ENCODE measurements around the gene BCL6B.
"Not testable (repeated sequence)": the region's sequence is repeated elsewhere in the genome, so short reads cannot be mapped to it uniquely, and the experiment has no call there.

Gene BCL6B

DNA sequence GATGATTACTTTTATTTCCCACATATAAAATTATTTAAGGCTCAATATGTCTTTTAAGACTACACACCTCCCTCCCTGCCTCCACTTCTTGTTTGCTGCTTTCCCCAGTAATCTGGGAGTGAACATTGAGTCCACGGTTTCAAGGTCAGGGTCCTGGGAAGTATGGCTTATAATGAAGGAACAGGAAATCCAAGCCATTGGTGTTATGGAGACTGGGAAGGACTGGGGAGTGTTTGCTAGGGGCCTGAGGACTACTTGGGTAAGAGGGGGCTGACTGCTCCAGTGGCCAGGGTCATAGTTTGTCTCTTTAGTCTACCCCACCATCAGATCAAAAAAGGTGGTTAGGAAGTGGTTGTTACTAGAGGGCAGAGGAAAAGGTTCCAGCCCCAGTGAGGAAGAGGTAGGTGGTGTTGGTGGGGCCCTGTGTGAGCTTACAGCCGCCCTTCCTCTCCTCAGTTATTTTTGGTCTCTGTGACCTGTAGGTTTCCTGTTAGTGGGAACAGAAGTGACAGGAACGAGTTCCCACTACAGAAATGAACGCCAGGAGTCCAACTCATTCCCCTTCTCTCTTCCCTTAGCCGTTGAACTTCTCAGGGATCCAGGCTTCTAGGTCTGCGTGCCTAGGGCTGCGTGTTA is 12.2 kb downstream of the BCL6B start:
- peak; percentile 74 for DNase-seq

DNA sequence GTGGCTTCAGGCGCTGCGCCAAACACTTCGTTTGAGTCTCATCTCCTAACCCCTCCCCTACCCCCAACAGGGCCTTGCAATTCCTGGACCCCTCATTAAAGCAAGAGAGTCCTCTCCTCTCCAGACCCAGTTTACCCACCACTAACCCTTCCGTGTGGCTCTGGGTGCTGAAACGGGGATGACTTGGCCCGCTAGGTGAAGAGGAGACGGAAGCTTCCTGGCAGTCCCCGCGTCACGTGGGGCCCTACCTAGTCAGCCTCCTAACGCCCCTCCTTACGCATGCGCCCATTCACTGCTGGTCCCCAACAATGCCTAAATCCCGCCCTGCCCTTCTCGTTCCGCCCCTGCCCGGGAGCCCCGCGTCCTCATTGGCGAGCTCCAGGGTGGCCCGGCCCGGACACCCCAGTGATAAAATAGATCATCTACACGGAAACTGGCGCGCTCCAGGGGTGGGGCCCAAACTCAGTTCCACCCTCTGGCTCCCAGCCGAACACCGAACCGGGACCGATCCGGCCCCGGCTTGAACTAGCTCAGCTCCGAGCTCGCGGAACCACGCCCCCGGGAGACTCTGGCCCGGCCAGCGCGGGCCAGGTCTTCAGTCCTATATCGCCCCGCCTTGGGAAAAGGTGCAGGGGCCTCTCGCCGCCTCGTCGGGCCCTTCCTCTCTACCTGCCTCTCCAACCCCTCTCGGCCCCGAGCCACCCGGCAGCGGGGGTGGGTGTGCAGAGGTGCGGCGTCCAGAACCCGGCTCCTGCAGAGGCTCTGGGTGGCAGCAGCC is 12.9 kb downstream of the BCL6B start, which contains the start of gene SLC16A13:
Gene SLC16A13 (plus strand): TSS at position 425 of the 778 bp plus-strand sequence. CDS start 368 bp downstream, outside the sequence.
- peak; percentile 99 for DNase-seq

DNA sequence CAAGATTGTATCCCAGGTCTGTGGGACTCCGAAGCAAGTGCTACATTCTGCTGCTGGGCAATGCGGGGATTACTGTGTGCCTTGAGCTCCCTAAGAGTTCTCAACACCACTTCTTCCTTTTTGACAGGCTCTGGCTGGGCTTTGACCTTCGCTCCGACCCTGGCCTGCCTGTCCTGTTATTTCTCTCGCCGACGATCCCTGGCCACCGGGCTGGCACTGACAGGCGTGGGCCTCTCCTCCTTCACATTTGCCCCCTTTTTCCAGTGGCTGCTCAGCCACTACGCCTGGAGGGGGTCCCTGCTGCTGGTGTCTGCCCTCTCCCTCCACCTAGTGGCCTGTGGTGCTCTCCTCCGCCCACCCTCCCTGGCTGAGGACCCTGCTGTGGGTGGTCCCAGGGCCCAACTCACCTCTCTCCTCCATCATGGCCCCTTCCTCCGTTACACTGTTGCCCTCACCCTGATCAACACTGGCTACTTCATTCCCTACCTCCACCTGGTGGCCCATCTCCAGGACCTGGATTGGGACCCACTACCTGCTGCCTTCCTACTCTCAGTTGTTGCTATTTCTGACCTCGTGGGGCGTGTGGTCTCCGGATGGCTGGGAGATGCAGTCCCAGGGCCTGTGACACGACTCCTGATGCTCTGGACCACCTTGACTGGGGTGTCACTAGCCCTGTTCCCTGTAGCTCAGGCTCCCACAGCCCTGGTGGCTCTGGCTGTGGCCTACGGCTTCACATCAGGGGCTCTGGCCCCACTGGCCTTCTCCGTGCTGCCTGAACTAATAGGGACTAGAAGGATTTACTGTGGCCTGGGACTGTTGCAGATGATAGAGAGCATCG is 15.4 kb downstream of the BCL6B start:
- no peak for DNase-seq

DNA sequence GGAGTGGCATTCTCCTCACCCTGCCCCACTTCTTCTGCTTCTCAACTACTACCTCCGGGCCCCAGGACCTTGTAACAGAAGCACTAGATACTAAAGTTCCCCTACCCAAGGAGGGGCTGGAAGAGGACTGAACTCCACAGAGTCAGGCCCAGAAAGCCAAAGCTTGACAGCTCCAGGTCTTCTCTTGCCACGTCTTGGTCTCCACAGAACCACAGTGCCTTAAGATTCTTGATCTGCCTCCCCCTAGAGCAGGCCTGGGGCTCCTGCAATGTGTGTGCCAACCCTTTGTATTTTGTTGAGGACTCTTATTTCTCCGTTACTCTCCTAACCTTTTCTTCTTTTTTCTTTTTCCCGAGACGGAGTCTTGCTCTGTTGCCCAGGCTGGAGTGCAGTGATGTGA is 17.0 kb downstream of the BCL6B start:
- no peak for DNase-seq

DNA sequence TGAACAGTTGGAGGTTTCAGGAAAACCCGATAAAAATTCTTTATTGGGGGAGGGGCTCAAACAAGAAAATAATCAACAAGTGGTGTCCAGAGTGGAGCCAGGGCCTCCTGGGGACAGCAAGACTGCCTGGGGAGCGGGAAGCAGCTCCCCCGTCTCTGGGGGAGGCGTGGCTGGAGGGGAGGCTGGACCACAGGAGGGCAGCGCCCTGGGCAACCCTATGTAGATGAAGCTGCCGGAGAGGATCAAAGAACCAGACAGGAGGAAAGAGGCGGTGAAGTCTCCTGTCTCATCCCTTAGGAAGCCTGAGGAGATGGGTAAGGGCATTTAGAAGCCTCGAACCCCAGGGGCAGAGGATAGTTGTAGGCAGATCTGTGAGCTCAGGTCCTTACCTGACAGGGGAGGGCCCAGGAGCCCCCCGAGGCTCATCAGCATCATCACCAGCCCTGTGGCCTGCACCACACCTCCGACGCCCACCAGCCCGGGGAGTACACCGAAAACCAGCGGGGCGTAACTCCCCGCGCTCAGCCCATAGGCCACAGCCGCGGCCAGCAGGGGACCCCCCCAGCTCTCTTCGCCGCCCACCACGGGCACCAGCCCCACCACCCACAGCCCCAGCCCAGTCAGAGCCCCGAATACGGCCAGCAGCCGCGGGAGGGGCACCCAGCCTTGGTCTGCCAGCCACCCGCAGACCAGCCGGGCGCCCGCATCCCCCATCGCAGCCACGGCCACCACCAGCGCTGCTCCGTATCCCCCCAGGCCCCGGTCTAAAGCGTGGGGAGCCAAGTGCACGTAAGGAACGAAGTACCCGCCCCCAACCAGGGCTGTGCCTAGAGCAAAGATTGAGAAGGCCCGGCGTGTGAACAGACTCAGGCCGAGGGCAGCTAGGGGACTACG is 19.0 kb downstream of the BCL6B start:
- DNase-seq = no peak

DNA sequence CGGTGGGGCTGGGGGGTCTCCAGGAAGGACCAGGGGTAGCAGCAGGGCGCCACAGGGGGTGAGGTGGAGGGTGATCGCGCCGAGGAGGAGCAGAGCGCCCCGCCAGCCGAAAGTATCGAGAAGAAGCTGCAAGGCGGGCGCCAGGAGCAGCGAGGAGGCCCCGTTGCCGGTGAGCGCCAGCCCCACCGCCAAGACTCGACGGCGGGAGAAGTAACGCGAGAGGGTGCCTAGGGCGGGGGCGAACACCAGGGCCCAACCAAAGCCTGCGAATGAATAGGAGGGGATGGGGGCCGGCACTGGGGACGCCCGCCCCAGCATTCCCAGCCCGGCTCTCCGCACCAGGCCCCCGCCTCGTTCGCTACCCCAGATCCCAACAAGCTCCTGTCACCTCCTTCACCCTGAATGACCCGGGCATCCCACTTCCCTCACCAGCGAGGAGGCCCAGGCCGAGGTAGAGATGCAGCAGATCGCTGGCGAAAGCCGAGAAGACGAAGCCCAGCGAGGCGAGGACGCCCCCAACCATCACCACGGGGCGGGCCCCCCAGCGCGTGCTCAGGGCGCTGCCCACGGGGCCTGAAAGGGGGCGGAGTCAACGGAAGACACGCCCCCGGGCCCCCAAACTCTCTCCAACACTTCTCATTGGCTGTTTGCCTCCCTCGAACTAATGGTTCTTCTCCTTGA is 19.8 kb downstream of the BCL6B start:
- no peak for DNase-seq

DNA sequence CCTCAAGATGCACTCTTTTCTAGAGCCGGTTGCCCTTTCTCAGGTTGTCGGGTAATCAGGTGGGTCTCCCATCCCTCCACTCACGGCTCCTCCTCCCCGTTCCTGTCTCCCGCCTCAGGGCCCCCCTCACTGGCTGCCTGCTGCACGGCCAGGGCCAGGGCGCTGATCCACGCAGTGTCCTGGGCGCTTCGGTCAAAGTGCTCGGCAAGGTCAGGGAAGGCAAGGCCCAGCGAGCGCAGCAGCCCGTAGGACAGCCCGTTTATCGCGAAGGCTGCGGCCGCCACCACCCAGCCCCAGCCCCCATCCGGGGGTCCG is 20.3 kb downstream of the BCL6B start:
- DNase-seq = no peak

DNA sequence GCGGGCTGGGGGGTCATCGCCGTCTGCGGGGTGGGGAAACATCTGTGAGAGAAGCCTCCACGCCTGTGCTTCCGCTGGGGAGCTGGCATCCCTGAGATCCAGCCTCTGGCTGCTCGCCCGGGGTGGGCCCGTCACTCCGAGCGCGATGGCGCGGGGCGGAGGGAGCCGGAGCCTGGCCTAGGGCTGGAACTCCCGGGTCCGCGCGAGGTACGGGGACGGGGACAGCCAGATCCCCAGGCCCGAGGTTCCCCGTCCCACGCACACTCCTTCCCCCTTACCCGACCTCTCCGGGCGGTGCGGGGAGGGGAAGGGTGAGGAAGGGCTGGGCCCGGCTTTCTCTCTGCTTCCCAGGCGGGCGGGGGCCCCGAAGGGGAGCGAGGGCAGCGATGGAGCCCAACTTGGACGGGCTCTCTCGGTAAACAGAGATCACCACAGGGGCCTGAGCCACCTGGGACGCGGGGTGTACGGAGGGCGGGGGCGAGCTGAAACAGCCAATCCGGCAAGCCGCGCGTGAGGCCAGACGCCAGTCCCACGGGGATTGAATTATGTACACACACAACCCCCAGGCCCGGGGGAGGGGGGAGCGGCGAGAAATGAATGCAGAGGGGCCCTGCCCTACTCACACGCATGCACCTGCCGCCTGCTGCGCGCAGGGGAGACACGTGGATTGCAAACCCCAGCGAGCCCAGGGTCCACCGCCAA is 20.8 kb downstream of the BCL6B start, which contains the start of gene SLC16A11:
Gene SLC16A11 (minus strand): TSS at position 596 of the 702 bp plus-strand sequence. CDS start 579 bp downstream, at position 17.
- DNase-seq = no peak

DNA sequence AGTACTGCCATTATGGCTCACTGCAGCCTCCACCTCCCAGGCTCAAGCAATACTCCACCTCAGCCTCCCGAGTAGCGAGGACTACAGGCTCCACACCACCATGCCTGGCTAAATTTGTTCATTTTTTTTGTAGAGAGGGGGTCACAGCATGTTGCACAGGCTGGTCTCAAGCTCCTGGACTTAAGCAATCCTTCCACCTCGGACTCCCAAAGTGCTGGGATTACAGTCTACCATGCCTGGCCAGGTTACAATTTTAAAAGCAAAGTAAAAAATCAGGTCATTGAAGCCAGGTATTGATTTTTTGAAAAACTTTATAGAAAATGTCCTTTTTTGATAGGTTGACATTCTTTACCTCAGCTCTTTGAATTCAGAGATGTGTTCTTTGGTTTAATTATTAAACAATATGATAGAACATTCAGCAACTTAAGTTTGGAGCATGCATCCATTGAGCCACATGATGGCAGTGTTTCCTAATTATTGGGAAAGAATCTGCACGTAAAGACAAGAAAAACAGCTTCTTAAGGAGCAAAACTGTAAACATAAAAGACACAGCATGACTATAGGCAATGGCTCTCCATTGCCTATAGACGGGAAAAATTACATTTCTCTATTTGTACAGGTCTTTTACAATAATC is 22.8 kb downstream of the BCL6B start:
- peak; percentile 76 for DNase-seq

DNA sequence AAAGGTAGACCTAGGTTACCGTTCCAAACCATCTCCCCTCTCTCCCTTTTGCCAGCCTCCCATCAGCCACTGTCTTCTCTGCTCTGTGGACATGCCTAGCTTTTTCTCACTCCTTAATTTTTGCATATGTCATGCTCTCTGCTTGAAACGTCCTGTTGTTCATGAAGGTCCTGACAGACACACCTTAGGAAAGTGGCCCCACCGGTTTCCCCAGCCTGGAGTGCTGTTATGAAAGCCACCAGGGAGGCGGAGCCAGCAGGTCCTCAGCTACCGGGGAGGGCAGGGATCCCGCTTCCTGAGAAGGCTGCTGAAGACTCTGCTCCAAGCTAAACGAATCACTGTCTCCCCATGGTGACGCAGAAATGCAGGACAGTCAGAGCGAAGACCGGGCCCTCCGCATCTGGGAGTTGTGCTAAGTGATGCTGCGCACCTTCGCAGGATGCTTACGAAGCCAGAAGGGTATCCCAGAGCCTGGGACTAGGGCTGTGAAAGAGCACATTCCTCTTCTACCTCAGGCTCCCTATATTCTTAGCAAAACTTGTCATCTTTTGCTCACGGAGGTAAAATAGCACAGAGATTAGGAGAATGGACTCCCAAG is 23.4 kb downstream of the BCL6B start:
- DNase-seq = peak; percentile 52

DNA sequence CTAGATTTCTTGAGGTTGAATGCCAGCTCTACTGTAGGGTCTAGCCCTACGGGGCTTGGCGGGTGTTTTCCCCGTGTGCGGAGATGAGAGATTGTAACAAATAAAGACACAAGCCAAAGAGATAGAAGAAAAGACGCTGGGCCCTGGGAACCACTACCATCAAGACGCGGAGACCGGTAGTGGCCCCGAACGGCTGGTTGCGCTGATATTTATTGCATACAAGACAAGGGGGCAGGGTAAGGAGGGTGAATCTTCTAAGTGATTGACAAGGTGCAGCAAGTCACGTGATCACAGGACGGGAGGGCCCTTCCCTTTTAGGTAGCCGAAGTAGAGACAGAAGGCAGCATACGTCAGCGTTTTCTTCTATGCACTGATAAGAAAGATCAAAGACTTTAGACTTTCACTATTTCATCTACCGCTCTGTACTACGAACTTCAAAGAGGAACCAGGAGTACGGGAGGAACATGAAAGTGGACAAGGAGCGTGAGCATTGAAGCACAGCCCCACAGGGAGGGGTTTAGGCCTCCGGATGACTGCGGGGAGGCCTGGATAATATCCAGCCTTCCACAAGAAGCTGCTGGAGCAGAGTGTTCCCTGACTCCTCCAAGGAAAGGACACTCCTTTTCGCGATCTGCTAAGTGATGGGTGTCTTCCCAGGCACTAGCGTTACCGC is 24.0 kb downstream of the BCL6B start:
- peak; percentile 84 for DNase-seq

DNA sequence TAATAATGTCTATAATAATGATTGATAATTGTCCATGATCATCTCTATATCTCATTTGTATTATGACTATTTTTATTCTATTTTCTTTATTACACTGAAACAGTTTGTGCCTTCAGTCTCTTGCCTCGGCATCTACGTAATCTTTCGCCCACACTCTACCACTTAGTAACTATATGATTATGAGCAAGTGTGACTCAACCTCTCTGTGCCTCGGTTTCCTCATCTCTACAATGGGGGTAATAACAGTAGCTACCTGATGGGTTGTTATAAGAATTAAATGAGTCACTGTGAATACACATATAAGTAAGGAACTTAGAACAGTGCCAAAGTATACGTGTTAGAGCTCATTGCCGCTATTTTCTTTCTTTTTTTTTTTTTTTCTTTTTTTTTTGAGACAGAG is 24.7 kb downstream of the BCL6B start:
- DNase-seq = peak; percentile 82

DNA sequence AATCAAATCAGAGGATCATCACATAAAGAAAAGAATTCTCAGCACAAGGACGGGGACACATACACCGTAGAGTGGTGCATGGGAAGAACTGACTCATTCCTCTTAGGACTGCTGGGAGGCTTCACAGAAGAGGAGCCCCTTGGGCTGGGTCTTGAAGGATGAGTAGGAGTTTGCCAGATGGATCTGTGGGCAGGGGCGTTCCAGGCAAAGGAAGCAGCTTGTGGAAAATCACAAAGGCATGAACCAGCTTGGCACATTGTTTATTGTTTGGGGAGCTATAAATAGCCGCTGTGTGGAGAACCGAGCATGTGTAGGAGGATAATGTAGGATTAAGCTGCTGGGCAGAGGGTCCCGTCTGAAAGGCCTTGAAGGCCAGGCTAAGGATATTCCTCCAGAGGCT is 26.1 kb downstream of the BCL6B start:
- no peak for DNase-seq

DNA sequence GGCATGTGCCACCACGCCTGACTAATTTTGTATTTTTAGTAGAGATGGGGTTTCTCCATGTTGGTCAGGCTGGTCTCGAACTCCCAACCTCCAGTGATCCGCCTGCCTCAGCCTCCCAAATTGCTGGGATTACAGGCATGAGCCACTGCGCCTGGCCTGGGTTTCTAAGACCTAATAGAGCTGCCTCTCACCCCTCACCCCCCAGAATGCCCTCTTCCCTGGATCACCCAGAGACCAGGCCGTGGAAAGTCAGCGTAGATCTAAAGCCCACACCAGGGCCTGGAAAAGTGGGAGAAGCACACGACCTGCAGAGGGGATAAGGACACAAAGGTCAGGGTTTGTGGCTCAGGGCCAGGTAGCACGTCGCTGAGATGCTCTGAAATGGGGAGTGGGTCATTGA is 27.7 kb downstream of the BCL6B start:
- DNase-seq = not testable (repeated sequence)

DNA sequence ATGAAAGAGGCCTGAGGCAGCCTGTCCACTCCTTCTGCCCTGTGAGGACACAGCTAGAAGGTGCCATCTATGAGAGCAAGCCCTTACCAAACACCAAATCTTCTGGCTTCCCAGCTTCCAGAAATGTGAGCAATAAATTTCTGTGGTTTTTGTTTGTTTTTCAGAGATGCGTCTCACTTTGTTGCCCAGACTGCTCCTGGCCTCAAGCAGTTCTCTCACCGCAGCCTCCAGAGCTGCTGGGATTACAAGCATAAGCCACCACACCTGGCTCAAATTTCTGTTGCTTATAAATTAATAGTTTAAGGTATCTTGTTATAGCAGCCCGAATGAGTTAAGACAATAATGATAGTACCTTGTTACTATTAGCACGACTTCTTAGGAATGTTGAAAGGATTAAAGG is 33.5 kb downstream of the BCL6B start:
- no peak for DNase-seq

DNA sequence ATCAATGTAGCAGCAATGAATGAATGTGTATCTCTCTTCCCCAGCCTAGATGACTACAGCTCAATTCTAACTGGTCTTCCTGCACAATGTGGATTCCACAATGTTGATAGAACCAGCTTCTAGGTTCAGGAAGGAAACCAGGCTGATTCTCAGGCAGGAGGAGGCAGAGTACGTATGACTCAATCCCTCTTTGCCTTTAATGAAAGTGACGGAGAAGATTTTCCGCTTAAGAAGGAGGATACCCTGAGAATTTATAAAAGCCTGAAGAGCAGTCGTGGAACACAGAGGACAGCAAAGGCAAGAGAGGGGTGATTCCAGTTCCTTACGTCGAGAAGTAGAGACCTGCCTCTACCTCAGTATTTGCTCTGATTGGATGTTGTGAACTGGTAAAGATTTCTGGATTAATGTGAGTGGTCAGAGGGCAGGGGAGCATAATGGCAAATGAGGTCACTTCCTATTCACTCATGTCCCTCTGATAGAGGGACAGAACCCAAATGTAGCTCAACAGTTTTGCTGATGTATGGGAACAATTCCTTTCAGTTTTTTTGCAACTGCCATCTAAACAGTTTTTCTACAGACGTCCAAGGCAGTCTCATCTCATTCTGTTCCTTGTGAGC is 36.1 kb downstream of the BCL6B start:
- DNase-seq = no peak

DNA sequence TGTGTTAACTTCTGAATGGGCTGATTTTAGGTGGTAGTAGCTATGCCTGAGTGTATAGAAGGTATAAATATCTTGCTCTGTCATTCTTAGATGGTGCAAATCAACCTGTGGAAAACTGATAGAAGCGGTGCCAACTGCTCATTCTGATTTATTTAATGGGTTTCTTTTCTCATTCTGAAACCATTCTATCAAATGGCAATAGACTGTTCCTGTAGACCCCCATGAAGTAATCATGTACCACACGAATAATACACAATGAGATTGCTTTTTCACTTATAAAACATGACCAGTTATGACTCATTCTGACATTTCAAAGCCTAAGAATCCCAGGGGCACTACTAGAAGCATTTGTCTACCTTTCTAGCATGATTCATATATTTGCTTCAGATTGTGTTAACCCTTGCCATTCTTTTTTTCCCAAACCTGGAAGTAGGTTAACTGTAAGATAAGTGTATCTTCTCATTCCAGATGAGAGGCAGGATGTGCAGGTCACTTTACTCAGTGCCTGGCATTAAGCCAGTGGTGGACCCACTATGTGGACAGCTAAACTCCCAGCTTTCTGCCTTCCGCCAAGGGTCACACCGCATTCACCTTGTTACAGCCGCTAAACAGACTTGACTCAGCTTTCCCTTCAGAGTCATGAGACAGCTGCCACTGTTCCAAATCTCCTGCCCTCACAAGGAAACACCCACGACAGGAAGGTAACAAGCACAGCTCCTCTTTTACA is 37.5 kb downstream of the BCL6B start:
- DNase-seq = peak; percentile 54

DNA sequence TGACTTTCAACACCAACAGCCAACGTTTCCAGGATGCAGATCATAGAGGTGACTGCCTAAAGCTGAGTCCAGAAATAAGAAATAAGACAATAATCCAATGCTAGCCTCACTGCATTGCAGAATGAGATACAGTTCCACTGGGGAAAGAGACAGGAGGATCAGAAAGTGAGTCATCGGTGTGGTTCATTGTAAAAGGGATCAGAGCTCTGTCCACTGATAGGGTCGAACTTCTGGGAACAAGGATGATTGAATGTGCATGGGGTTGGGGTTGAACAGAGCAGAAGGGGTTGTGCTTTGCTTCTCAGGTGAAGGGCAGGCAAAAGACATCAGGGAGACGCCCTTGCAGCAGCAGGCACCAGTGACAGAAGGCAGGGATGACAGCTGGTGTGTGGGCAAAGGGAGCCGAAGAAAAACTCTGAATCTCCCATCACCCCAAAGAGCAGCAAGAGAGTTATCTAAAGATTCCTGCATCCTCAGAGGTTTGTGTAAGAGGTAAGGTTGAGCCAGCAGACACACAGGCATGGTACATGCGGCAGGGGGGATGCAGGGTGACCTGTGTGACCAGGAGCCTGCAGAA is 40.8 kb downstream of the BCL6B start:
- DNase-seq = no peak

Measured in activated CD4-positive, alpha-beta T cell treated with anti-CD3 and anti-CD28 coated beads, Interleukin-2, Interleukin-6, amounts not matched to agents 100 ng/mL and 50 ng/mL, durations not matched to agents 16 hours and 8 hours (primary cell).